HG02884 (cell line): ENCODE data around the gene DEDD2.

ENCODE experiments used
- ATAC-seq: cut with Tn5 transposase; IDR thresholded peaks from one replicate; pipeline ENCODE4 v1.9.1; 2021; ENCODE audit warnings: mild to moderate bottlenecking, moderate library complexity; ENCODE audit not compliant: unreplicated experiment

Gene DEDD2

DNA sequence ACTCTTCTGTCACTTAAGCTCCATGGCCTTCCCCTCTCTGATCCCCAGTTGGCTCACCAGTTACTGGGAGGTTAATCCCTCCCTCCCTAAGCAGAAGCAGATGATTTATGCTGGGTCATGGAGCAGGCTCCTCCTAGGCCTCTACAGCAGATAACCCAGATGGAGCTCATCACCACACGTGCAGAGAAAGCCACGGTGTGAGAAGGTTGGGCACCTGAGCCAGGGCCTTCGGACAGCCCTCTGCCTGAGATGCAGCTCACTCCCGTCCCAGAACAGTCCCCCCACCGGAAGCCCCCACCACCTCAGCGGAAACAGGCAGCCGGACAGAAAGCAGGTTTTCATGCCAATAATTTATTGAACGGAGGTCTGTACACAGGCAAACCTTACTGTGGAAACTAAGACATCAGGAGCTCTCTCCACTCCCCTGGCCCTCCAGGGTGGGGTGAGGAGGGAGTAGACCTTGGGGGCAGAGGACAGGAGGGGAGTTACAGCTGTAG, 12.4 kb upstream of the DEDD2 start:
- no peak for ATAC-seq

DNA sequence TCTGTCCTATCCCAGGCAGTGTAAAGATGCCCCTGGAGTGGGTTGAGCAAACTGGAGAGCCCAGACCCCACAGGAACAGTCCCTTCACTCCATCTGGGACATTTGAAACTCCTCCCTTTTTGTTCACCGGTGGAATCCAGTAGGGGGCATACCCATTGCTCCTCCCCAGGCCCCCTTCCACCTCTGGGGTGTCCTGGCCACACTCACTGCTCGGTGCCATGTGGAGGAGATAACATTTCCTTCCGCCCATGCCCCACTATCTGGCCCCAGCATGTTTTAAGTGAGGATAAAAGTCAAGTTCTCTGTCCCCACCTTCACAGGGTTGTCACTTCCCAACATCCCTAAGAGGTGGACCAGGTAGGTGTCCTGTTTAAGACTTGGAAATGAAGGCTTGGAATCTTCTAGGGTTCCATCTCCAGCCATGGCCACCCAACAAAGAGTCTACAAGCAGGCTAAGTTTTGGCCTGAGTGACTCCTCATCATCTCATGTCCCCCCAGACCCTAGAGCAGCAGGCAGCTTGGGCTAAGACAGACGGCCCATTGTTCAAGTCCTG, 11.9 kb upstream of the DEDD2 start:
- no peak for ATAC-seq

DNA sequence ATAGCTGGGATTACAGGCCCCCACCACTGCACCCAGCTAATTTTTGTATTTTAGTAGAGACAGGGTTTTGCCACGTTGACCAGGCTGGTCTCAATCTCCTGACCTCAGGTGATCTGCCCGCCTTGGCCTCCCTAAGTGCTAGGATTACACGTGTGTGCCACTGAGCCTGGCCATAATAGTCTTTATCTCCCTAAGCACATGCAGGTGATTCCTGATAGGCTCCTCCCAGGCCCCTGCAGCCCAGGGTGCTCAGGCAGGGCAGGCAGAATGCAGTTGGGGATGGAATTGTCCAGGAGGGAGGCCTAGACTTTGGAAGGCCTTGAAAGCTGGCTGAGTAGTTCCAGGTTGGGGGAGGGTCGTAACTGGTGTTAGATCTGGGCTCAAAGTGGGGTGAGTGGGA, 11.2 kb upstream of the DEDD2 start:
- ATAC-seq: no peak

DNA sequence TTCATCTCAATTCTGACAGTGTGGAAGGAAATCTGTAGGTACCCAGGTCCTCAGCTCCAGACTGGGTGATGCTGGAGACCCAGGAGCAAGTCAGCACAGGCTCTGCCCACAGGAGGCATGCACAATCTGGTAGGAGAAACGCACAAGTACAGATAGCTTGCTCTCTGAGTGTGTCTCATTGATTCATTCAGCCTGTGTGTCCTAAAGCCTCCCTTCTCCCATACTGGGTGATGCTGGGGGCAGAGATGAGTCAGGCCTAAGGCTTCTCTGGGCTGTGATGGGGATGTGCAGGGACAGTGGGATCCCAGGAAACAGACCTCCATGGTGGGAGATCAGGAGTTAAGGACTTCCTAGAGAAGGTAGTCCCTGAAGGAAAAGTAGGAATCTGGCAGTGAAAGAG, 9.4 kb upstream of the DEDD2 start:
- ATAC-seq: no peak

DNA sequence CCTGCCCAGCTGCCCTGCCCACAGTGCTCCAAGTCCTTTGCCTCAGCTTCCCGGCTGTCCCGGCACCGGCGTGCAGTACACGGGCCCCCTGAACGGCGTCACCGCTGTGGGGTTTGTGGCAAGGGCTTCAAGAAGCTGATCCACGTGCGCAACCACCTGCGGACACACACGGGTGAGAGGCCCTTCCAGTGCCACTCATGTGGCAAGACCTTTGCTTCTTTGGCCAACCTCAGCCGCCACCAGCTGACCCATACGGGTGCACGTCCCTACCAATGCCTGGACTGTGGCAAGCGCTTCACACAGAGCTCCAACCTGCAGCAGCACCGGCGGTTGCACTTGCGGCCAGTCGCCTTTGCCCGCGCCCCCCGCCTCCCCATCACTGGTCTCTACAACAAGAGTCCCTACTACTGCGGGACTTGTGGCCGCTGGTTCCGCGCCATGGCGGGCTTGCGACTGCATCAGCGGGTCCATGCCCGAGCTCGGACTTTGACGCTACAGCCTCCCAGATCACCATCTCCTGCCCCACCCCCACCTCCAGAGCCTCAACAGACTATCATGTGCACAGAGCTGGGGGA, 8.3 kb upstream of the DEDD2 start:
- ATAC-seq: no peak

DNA sequence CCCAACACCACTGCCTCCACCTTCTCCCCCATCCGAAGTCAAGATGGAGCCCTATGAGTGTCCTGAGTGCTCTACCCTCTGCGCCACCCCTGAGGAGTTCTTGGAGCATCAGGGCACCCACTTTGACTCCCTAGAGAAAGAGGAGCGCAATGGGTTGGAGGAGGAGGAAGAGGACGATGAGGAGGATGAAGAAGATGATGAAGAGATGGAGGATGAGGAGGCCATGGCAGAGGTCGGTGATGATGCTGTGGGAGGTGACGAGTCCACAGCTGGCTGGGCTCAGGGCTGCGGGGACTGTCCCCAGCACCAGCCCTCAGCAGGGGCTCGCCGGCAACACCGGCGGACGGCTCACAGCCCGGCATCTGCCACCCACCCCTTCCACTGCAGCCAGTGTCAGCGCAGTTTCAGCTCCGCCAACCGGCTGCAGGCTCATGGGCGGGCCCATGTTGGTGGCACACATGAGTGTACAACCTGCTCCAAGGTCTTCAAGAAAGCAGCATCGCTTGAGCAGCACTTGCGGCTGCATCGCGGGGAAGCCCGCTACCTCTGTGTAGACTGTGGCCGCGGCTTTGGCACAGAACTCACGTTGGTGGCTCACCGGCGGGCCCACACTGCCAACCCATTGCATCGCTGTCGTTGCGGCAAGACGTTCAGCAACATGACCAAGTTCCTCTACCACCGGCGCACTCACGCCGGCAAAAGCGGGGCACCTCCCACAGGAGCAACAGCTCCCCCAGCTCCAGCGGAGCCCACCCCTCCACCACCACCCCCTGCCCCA, 7.7 kb upstream of the DEDD2 start:
- no peak for ATAC-seq

DNA sequence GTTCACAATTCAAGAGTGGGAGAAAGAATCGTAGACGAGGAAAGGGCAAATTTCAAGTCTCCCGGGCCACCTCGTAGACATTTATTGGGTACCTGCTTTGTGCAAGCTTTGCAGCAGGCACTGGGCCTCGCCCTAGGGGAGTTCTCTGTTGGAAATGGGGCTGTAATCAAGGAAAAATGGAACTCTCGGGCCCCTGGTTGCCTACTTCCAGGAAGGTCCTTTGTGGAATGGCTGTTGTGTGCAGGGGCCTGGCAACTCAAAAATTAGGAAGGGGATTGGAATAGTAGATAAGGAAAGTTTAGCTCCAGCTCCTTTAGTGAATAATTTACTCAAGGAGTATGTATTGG, 3.2 kb upstream of the DEDD2 start:
- no peak for ATAC-seq

DNA sequence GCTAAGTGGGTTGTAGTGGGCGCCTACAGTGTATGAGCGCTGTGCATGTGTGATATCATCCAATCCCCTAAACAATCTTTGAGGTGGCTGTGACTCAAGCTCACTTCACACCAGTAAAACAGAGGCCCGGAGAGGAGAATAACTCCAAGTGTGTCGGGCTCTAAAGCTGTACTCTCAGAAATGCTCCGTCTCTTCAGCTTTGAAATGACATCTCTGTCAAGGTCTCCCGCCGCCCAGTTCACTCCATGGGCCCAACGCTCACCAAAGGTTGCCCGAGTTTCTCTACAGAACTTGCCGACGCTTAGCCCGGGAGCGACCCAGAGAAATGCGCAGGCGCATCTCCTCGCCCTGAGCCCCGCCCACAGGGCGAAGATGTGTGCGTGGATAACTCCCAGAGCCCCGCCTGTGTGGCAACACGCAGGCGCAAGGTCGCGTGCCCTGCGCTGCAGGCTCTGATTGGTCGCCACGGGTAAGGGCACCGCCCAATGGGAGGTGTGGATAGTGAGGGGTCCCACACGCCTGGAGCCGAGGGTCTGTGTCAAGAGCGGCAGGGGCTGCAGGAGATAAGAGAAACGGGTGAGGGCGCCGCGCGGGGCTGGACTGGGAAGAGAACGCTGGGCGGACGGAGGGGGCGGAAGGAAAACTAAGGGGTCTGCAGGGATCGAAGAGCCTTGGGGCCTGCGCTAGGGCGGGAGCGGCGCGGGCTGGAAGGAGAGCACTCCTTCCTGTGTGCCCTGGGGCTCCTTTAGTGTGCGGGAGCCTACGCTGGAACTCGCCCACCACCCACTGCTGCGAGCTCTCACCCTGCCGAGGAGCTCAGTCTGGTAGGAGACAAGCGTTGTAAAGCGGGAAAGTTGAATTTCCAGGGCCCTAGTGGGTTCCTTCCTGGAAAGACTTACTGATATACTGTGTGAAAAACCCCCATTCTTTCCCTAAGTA, 2.6 kb upstream of the DEDD2 start, which contains the start of gene ZNF526:
Gene ZNF526 (plus strand): TSS at position 501 of the 939 bp plus-strand sequence. CDS start 4,092 bp downstream, outside the sequence.
- peak; percentile 76 for ATAC-seq

DNA sequence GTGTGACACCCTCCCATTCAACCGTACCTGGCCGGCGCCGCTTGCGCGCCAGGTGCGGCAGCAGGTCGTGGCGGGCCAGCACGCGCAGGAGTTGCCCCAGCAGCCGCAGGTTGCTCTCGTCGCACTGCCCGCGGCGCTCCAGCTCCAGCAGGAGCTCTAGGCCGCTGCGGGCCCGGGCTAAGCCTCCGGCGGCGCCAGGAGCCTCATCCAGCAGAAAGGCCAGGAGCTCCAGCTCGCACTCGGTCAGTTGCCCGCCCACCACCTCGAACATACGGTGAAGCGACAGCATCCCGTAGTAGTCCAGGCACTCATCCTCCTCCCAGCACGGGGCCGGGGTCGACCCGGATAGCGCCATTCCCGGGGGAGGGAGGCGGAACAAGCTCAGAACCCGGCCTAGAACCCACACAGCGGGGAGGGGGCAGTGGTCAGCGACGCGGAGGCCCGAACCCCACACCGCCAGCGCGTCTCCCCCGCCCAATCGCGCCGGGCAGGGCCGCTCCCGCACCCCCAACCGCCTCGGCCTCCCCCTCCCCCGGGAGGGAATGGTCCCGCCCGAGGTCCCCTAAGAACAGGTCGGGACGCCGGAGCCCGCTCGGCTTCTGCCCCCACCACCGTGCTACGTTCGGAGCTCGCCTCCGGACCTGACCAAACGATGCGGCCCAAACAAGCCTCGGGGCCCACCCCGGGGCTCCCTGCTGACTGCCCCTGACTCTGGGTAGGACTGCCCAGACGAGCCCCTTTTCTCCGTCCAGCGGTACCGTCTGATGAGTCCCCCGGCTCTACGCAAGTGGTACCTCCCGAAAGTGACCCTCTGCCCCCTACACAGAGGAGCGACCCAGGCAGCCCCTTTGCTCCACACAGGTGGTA, 591 bp downstream of the DEDD2 start:
- ATAC-seq: peak; percentile 5

DNA sequence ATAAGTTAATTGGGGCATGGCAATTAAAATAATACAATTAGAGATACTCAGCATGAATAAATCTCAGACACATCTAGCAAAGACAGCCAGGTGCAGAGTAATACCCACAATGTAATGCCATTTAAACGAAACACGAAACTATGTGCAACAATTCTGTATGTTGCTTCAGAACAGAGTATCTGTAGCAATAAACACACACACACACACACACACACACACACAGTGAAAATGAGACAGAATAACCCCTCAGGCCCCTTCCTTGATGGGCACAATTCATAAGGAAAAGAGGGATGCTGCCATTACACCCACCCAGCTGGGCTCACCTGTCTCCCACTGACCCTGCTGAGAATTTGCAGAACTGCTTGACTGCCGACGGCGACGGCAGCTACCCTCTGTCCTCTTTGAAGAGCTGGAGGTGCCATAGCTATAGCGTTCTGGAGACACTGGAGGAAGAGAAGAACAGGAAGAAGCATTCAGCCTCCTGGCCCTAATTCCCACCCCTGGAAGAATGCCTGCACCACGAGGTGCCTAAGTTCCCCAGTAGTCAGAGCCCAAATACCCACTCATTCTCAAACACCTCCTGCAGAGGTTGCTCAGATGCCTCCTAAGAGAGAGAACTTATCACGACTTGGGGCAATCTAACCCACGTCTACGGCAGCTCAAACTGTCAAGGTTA, 2.5 kb downstream of the DEDD2 start:
- ATAC-seq: no peak

DNA sequence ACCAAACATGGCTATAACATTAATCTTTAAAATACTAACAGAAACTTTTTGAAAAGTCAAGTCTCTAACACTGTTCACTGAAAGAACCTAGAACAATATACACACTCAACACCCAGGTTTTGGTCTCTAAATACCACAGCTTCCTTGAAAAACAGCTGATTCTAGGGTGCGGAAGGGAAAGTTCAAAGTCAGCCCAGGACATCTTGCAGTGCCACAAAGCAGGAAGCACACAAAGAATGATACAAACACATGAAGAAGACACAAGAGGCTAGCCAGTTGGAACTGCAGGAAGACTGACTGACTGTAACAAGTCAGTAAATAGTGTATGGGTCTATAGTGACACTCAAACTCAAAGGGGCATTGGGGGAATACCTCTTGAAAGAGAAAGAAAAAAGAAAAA, 4.6 kb downstream of the DEDD2 start:
- ATAC-seq: no peak

DNA sequence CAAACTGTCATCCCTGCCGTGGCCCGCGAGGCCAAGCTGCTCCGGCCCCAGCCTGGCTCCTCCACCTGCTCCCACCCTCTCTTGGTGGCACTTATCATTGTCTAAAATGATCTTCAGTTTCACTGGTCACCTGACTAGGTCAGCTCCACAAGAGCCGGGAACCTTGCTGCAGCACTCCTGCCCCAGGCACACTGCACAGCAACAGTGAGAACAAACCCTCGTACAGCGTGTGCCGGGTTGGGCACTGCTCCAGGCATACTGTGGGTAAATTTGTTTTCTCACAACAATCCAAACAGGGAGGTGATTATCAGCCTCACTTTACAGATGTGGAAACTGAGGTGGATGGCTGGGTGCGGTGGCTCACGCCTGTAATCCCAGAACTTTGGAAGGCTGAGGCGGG, 8.9 kb downstream of the DEDD2 start:
- ATAC-seq: no peak

DNA sequence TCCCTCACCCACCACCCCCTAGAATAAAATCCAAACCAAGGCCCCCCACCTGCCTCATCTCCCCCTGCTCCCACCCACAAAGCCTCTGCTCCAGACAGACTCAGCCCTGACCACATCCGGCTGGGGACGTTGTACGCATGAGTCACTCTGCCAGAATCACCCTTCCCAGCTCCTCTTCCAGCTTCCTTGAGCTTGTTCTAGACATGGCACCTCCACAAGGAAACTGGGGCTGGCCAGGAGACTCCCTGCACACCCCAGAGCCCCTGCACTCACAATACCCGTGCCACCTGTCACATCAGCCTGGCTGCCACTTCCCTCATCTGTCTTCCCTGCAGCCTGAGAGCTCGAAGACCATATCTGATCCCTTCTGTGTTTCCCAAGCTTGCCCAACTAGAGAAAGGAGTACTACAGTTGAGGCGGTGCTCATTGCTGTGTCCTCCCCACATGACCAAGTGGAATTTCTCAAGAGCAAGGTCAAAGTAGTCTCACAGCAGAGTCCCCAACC, 9.7 kb downstream of the DEDD2 start:
- ATAC-seq: no peak

DNA sequence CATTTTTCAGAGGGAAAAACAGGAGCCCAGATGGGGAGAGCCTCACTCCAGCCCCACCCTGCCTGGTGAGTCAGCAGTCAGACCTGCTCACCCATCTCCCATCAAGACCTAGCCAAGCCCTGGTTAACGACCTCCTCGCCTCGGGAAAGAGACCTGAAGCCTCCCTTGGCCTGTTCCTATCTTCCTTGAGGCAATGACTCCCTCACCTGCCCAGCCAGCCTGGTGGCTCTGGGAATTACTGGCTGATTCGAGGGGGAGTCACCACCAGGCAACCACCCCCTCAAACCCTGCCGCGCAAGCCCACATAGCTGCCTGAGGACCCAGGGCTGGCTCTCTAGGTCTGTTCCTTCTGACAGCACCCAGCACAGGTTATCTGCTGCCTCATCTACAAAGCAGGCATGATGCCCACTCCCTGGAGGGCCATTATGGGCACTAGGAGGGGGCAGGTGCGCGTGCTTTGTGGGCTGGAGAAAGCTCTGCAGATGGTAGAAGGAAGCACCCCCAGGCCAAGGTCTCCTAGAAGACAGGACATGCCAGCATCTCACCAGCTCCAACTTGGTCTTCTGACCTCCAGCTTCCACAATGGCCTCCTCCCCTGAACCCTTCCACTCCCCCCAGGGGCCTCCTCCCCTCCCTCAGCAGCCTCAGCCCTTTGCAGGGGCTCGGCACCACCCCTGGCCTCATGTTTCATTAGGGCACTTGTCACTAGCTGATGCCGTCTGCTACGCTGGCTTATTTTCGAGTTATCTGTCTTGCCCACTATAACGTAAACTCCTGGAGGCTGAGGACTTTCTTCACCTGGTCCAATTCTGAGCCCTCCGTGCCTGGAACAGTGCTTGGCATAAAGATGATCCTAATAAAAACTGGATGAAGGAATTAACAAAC, 10.4 kb downstream of the DEDD2 start:
- ATAC-seq: no peak

DNA sequence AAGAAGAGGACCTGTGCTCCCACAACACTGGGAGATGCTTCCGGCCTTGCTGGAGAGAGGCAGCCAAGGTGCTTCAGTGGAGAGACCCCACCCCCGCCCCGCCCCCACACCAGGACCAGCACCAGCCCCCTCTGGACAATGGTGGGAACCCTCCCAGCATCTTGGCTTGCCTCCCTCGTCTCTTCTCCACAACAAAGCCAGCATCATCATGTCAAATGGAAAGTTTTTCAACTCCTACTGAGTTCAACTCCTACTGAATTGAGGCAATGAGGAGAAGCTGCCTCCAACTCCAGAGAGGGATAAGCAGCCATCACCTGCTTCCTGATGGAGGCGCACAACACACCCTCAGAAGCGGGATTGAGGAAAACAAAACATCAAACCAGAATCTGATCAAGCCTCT, 12.8 kb downstream of the DEDD2 start:
- no peak for ATAC-seq

DNA sequence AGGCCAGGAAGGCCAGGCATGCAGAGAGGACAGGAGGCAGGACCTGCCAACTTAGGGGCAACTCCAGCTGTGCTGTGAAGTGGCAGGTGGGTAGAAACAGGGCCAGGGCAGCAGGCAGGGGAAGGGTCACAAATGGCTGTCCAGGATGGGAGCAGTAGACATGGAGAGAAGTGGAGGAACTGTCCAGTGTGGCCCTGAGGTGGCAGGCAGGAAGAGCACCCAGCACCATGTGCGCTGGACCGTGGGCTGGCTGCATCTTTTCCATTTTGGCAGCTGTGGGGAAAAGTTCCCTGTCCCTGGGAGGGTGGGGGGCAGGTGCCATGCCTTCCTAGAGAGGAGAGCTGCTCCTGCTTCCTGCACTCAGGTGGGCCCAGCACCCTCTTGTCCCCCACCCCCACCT, 13.8 kb downstream of the DEDD2 start:
- ATAC-seq: no peak

DNA sequence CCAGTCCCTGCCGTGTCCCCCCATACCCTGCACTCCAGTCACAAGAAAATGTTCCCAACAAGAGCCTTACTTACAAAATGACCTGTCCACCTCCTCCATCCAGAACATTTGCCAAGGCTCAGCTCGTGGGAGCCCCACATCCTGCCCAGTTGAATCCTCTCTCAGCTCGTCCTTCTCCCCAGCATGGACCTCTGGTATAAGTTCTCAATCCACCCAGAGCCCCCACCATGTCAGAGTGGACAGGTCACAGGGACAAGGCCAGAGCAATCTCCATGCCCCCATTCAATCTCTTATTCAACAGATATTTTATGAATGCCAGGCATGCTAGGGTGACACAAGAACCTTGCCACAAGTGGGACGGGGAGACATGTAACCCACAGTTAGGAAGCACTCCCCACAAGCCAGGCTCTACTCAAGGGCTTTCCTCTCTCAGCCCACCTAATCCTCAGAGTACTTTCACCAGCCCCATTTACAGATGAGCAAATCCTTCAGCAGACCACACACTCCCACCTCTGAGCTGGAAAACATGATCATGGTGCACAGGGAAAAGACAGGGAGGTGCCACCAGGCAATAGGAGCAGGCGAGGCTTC, 15.1 kb downstream of the DEDD2 start:
- no peak for ATAC-seq
